Measurements from ENCODE around the gene IPO9. TPM values are rescaled to one million over a fixed set of nuclear protein-coding genes. Genes with fewer than 3 reads are reported as not detected.

IPO9 gene
- polyA plus RNA-seq, 12 donors = 26.6 to 82.6 (median 51.9) TPM; not detected in 1

- DNase-seq = no peak
These were observed 74.2 kb downstream of the IPO9 start for GRCh38 chr1:201903135-201903534.

DNA sequence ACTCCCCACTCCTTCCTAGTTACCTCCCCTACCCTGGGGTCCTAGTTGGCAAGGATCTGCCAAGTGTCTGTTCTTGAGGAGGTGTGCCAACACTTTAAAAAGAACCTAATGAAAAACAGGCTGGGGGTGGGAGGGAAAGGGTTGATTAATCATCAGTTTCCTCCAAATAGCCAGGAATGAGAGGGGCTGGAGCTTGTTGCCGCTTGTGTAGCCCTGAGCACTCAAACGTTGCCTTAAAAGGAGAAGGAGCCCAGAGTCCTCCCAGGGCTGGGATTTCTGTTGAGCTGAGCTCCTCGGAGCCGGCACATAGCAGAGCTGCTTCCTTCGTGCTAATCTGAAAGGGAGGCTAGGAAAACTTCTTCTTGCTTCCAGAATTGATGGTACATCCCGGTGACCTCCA, 75.6 kb downstream of the IPO9 start:
- DNase-seq = no peak

DNA sequence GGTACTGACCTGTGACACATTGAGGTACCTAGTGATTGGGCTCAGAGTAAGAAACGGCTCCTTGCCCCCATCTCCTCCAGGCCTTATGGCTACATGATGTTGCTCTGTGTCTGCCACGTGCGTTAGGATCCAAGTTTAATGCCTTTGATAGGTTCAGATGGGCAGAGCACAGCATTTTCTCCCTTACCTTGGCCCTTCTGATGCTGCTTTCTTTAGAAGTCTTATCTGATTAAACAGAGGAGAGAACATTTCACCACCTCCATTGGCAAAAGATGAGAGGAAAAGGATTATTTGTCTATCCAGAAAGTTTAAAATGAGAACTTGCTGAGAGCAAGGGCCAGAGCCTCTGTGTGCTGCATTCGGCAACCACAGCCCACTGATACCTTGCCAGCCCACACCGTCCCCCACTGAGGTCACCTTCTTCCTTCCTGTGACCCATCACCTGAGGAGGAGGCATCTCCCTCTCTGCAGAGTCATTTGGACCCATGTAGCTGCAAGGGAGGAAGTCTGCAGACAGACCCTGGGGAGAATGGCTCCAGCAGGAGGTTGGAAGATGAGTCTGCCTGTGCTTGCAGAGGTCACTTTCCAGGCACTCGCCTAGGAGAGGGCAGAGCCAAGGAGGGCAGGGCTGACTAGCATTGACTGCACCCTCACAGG, 76.4 kb downstream of the IPO9 start:
- no peak for DNase-seq

DNA sequence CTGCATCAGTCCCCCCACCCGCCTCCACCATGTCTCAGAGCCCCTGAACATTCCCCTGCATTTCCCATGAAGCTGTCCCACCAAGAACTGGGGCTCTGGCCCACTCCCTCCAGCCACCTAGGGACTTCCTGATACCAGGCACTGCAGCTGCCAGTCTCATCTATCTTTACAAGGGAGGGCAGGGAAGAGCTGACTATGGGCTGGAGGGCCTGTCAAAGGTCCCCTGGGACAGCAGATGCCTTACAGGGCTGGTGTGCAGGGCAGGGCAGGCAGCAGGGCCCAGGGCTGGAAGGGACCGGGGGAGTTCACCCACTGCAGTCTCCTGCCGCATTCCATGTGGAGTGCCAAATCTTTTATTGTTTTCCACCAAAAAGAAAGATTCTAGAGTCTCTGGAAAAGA, 77.4 kb downstream of the IPO9 start:
- DNase-seq = no peak

GRCh38 chr1:201907621-201908020, 78.7 kb downstream of the IPO9 start:
- no peak for DNase-seq

DNA sequence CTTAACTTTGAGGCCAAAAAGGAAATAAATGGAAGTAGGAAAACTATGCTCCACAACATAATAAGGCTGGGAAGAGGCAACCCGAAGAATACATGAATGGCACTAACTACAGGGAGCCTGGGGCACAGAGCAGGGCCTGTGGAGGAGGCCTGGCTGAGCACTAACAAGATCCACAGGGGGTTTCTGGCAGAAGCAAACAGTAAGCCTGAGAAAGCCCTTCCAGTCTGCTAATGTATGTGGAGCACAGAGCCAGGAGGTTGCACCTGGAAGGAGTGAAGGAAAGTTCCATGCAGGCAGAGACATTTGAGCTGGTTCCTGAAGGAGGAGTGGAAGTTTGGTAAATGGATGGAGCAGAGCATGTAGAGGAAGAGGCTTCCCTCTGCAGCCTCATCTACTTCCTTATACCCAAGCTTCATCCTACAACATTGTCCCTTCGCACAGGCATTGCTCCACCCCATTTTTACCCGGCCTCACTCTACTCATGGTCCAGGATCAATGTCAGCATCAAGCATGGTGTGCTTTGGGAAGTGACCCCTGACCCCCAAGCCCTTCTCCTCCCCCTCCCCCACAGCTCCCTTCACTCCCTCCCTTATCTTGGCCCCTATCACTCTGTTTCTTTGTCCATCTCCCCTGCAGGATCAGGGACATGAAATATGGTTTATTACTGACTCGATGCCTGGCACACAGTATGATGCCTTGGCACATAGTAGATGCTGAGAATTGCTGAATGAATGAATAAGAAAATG, 83.0 kb downstream of the IPO9 start:
- no peak for DNase-seq

DNA sequence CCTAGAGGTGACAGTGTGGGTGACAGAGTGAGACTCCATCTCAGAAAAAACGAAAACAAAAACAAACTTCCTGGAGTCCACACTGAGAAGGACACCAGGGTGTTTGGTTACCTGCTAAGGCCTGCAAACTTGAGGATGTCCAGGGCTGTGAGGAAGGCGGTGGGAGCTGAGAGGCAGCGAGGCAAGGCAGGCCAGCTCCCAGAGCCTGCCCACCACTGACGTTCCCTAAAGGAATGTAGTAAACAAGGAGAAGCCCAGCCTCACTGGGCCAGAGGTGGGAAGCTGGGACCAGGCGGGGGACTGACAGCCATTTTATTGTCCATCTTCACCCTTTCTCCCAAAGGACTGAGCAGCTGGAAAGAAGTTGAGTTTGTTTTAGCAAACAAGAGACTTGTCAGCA, 83.9 kb downstream of the IPO9 start:
- no peak for DNase-seq

GRCh38 chr1:201914456-201915235, 85.7 kb downstream of the IPO9 start:
- DNase-seq = no peak

GRCh38 chr1:201916649-201917249, 87.8 kb downstream of the IPO9 start:
- no peak for DNase-seq

- no peak for DNase-seq
These were observed 88.5 kb downstream of the IPO9 start for GRCh38 chr1:201917362-201918033.

- no peak for DNase-seq
These were observed 89.4 kb downstream of the IPO9 start for GRCh38 chr1:201918343-201918742.

DNA sequence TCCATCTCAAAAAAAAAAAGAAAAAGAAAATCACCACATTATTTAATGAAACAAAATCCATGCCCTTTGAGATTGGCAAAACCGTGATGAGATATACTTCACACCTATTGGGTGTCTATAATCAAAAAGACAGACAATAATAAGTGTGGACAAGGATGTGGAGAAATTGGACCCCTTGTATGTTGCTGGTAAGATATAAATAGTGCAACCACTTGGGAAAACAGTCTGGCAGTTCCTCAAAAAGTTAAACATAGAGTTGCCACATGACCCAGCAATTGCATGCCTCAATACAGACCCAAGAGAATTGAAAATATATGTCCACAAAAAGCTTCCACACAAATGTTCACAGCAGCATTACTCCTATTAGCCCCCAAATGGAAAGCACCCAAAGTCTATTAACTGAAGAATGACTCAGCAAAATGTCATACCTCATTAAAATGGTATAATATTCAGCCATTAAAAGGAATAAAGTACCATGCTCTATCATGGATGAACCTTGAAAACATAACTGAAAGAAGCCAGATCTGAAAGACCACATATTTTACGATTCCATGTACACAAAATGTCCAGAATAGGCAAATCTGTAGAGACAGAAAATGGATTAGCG, 93.1 kb downstream of the IPO9 start:
- DNase-seq = no peak

- no peak for DNase-seq
These were observed 96.3 kb downstream of the IPO9 start for GRCh38 chr1:201925301-201925567.

DNA sequence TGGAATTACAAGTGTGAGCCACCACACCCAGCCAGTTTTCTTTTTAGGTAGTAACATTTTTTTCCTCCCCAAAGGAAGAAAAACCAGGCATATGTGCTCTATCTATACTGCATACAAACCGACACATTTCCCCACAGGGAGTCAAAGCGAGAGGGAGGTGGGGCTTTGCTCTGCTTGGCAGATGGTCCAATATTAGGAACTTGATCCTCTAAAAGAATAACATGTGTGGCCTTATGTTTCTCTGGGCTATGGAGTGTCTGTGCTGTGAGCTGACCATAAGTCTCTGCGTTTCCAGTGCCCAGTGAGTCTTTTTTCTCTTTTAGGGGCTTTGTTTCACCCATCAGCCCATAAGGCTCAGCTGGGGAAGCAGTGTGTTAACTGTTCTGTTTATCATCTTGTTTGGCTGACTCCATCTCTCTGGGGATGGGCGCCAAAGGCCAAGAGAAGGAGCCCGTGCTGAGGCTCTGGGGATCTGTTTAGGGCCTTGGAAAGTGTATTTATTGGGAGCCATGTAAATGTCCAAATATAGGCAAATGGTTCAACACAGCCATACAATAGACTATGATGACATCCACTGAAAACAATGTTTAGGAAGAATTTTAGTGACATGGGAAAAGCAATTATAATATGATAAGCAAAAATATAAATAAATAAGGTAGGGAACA, 97.2 kb downstream of the IPO9 start:
- DNase-seq = no peak

- DNase-seq = no peak
These were observed 99.3 kb downstream of the IPO9 start for GRCh38 chr1:201928266-201928665.

DNA sequence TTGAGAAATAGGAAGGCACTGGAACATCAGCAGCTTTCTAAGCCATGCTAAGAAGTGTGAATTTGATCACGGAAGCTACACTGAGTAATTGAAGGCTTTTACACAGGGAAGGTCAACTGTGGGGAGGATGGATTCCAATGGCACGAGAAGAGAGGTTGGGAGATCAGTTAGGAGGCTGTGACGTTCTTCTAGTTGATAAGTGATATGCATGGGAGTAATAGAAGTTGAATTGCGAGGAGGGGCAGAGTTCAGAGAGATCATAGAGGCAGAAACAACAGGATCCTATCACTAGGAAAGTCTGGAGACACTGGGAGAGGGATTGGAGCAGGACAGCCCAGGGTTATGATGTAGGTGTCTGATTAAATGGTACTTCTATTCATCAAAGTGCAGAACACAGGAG, 101.2 kb downstream of the IPO9 start:
- DNase-seq = no peak

DNA sequence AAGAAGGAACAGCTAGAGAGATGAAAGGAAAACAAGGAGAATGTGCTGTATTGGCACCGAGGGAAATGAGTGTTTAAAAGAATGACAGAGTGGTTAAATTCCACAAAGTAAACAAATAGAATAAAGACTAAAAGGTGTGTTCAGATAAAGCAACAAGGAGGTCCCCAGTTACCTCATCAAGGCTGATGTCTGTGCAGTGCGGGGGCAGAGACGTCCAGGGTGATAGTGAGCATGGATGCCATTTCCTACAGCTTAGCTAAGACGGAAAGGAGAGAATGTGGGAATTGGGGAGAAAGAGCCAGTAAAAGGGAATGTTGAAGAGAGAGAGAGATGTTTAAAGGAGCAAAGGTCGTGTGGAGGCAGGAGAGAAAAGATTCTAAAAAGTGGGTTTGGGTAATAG, 101.8 kb downstream of the IPO9 start:
- no peak for DNase-seq
